SU-DHL-6 (cell line): ENCODE data around the gene GNGT1.

Source experiments
- H2AFZ ChIP-seq: fragments of 200-600 bp; sonication (generic); 2 replicates; pipeline ENCODE4 v1.6.1; 2014; ENCODE audit warnings: low read depth, mild to moderate bottlenecking, moderate library complexity, mixed read lengths, antibody characterized with exemption, low read length; ENCODE audit not compliant: severe bottlenecking
- H3F3A ChIP-seq: fragments of 200-600 bp; shearing (Covaris generic); 2 replicates; pipeline ENCODE4 v1.6.0; 2016; ENCODE audit warnings: antibody characterized with exemption, mild to moderate bottlenecking; ENCODE audit not compliant: insufficient read depth
- H3K27ac ChIP-seq: fragments of 200-600 bp; sonication (generic); 2 replicates; pipeline ENCODE4 v1.5.1; 2016; ENCODE audit warnings: low read depth, mild to moderate bottlenecking, low read length, moderate library complexity, mixed read lengths
- H3K27me3 ChIP-seq: fragments of 200-600 bp; sonication (generic), shearing (Covaris generic); 2 replicates; pipeline ENCODE4 v1.6.0; 2014; ENCODE audit warnings: mild to moderate bottlenecking, low read length
- H3K36me3 ChIP-seq: fragments of 200-600 bp; sonication (generic); 2 replicates; pipeline ENCODE4 v1.6.1; 2014; ENCODE audit warnings: mild to moderate bottlenecking, low read length, mixed read lengths
- H3K4me2 ChIP-seq: fragments of 300-600, 200-600 bp; shearing (Covaris generic), sonication (generic); 2 replicates; pipeline ENCODE4 v1.6.0; 2014; ENCODE audit warnings: low read length, low read depth, mild to moderate bottlenecking; ENCODE audit not compliant: poor library complexity, severe bottlenecking
- H3K4me3 ChIP-seq: fragments of 200-600 bp; sonication (generic); 2 replicates; pipeline ENCODE4 v1.5.1; 2014; ENCODE audit warnings: antibody characterized with exemption, low read length, mild to moderate bottlenecking, mixed read lengths; ENCODE audit not compliant: insufficient read depth, poor library complexity, severe bottlenecking
- H3K79me2 ChIP-seq: fragments of 200-600 bp; sonication (generic); 2 replicates; pipeline ENCODE4 v1.6.1; 2014; ENCODE audit warnings: mild to moderate bottlenecking, low read length, moderate library complexity; ENCODE audit not compliant: insufficient read depth
- H3K9ac ChIP-seq: fragments of 200-600 bp; sonication (generic); 2 replicates; pipeline ENCODE4 v1.7.0; 2014; ENCODE audit warnings: mild to moderate bottlenecking, low read length
- H3K9me2 ChIP-seq: fragments of 200-600 bp; sonication (generic); replicated peaks from 2 replicates; pipeline ENCODE4 v1.6.1; 2014; ENCODE audit warnings: low read length; ENCODE audit not compliant: insufficient read depth
- H3K9me3 ChIP-seq: fragments of 200-600 bp; sonication (generic); 2 replicates; pipeline ENCODE4 v1.6.1; 2014; ENCODE audit warnings: low read length, mixed read lengths; ENCODE audit not compliant: insufficient read depth
- H4K20me1 ChIP-seq: fragments of 200-600 bp; sonication (generic); 2 replicates; pipeline ENCODE4 v1.6.1; 2014; ENCODE audit warnings: low read depth, mild to moderate bottlenecking, antibody characterized with exemption, low read length, moderate library complexity, mixed read lengths
- EZH2phosphoT487 ChIP-seq: fragments of 200-600 bp; sonication (generic), shearing (Covaris generic); conservative IDR thresholded peaks from 2 replicates; pipeline ENCODE4 v1.6.1; 2018; ENCODE audit warnings: mild to moderate bottlenecking, antibody characterized with exemption, low read length, moderate library complexity, mixed read lengths
- TF ChIP-seq, protein P1 (sequence below): fragments of 200-600 bp; sonication (generic); IDR thresholded peaks from one replicate; pipeline ENCODE4 v1.5.1; 2017; ENCODE audit warnings: antibody characterized with exemption, mild to moderate bottlenecking, low read length, moderate library complexity; ENCODE audit not compliant: insufficient read depth, poor library complexity, severe bottlenecking

GNGT1 gene

DNA sequence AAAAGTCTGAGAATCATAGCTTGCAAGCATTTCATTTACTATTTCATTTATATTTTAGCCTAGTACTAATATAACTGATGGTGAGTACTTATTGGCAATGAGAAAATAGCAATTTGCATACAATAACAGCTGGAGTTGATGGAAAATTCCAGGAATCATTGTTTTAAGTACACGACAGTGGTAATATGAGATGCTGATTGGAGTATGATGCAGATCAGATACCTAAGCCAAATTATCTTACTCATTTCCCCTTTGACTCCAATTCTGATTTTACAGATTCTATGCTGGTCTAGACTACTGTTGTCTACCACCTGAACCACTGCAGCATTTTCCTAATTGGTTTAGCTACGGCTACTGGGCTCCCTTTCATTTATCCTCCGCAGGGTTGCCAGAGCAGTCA lies 51.8 kb downstream of the GNGT1 start:
- H3K4me2 ChIP-seq: no peak overlapping the region
- H3K9ac ChIP-seq: no peak overlapping the region
- H3F3A ChIP-seq: no peaks in the 10 kb centered on the region
- H3K4me3 ChIP-seq: no peak overlapping the region
- H3K9me2 ChIP-seq: no peaks in the 10 kb centered on the region
- no peaks in the 10 kb centered on the region for H3K27me3 ChIP-seq
- no peaks in the 10 kb centered on the region for H3K9me3 ChIP-seq
- H3K79me2 ChIP-seq: no peaks in the 10 kb centered on the region
- H4K20me1 ChIP-seq: no peaks in the 10 kb centered on the region
- no peak overlapping the region for H2AFZ ChIP-seq
- H3K36me3 ChIP-seq: no peaks in the 10 kb centered on the region
- no peak for TF ChIP-seq EZH2phosphoT487
- TF ChIP-seq, protein P1, sequence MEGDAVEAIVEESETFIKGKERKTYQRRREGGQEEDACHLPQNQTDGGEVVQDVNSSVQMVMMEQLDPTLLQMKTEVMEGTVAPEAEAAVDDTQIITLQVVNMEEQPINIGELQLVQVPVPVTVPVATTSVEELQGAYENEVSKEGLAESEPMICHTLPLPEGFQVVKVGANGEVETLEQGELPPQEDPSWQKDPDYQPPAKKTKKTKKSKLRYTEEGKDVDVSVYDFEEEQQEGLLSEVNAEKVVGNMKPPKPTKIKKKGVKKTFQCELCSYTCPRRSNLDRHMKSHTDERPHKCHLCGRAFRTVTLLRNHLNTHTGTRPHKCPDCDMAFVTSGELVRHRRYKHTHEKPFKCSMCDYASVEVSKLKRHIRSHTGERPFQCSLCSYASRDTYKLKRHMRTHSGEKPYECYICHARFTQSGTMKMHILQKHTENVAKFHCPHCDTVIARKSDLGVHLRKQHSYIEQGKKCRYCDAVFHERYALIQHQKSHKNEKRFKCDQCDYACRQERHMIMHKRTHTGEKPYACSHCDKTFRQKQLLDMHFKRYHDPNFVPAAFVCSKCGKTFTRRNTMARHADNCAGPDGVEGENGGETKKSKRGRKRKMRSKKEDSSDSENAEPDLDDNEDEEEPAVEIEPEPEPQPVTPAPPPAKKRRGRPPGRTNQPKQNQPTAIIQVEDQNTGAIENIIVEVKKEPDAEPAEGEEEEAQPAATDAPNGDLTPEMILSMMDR: no peak
- no peak overlapping the region for H3K27ac ChIP-seq

DNA sequence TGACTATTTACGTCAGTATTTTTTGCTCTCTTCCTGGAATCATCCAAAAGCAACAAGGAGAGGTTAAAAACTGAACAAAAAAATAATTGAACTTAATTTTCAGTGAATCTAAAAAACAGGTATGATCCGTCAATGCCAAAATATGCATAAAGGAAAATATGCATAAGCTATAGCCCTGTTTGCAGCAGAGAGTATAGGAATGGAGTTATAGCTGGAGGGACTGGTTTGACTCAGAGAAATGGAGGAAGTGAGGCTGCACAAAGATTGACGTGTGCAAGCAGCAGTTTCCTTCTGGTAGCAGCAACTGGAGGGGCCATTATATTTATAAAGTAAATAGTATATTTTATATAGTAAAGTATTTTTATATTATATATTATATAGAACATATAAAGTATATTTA lies 52.3 kb downstream of the GNGT1 start:
- TF ChIP-seq EZH2phosphoT487: no peak
- Histone ChIP-seq H3K4me2 (no peak overlapping the region), H3F3A (no peaks in the 10 kb centered on the region), H3K9ac (no peak overlapping the region), H4K20me1 (no peaks in the 10 kb centered on the region), H3K79me2 (no peaks in the 10 kb centered on the region), H2AFZ (no peak overlapping the region), H3K27ac (no peak overlapping the region), H3K9me3 (no peaks in the 10 kb centered on the region), H3K36me3 (no peaks in the 10 kb centered on the region), H3K4me3 (no peak overlapping the region), H3K27me3 (no peaks in the 10 kb centered on the region), H3K9me2 (no peaks in the 10 kb centered on the region)
